HG03025 (cell line): Measurements from ENCODE around the gene PHACTR4.
"Not testable (repeated sequence)": the region's sequence is repeated elsewhere in the genome, so short reads cannot be mapped to it uniquely, and the experiment has no call there.

Experiments
- ATAC-seq: cut with Tn5 transposase; IDR thresholded peaks from one replicate; pipeline ENCODE4 v1.9.1; 2021; ENCODE audit warnings: mild to moderate bottlenecking, moderate library complexity; ENCODE audit not compliant: unreplicated experiment, low FRiP score

PHACTR4 gene

GRCh38 chr1:28518745-28519341 is 149.3 kb downstream of the PHACTR4 start:
- ATAC-seq, result no peak

GRCh38 chr1:28519946-28520725 is 150.6 kb downstream of the PHACTR4 start:
- ATAC-seq, result no peak

GRCh38 chr1:28520796-28521195 is 151.3 kb downstream of the PHACTR4 start:
- not testable (repeated sequence) for ATAC-seq

DNA sequence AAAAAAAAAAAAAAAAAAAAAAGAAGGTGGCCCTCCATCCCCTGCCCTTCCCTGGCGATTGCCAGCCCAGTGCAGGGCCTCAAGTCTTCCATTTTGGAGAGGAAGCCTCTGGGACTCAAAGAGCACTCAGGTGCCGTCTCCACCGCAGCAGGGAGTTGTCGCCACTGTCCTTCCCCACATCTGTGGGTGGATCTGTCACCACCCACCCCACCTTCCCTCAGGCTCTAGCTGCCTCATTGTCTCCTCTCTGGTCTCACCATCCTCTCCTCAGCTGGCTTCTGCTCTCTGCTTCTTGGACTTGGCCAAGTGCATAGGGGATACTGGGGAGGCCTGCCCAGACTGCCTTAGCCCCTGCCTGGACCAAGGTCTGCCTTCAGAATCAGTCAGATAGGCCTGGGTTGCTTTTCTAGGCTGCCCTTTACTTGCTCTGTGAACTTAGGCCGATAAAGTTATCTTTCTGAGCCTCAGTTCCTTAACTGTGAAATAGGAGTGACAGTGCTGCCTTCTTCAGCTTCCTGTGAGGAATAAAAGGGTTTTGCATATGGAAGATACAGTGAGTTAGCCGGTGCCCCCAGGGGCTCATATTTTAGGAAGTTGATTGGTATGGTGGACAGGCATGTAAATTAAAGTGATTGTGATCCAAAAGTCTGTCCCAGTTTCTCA is 152.1 kb downstream of the PHACTR4 start:
- ATAC-seq, result no peak

- ATAC-seq, result not testable (repeated sequence)
Observed at GRCh38 chr1:28522537-28522936, 153.0 kb downstream of the PHACTR4 start.

DNA sequence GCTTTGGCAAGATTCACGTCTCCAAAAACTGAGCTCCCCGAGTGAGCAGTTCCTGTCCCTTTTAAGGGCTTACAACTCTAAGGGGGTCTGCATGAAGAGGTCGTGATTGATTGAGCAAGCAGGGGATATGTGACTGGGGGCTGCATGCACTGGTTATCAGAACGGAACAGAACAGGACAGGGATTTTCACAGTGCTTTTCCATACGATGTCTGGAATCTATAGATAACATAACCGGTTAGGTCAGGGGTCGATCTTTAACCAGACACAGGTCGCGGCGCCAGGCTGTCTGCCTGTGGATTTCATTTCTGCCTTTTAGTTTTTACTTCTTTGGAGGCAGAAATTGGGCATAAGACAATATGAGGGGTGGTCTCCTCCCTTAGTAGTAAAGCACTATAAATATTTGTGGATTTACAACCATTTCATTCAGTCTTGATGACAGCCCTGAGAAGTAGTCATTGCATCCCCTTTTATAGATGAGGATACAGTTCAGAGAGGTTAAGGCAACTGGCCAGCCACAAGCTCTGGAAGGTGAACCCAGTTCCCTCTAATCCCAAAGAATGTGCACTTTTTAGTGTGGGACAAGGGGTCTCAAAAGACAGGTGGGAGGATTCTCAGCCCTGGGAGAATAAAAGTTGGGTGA is 155.6 kb downstream of the PHACTR4 start:
- not testable (repeated sequence) for ATAC-seq

DNA sequence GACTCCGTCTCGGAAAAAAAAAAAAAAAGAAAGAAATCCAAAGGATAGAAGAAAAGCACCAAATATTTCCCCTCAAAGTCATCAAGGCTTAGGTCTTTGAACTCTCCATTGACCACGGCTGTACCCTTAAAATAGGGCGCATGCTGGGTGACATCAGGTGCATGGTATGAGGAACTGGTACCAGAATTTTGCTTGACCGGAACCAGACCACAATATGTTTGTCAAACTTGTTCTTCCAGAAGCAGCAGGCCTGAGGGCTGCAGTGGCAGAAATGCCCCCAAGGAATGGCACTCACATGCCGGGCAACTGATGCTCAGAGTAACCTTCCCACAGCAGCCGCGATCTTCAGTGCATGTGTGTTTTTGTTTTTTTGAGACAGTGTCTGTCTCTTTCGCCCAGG is 157.3 kb downstream of the PHACTR4 start:
- ATAC-seq, result no peak

DNA sequence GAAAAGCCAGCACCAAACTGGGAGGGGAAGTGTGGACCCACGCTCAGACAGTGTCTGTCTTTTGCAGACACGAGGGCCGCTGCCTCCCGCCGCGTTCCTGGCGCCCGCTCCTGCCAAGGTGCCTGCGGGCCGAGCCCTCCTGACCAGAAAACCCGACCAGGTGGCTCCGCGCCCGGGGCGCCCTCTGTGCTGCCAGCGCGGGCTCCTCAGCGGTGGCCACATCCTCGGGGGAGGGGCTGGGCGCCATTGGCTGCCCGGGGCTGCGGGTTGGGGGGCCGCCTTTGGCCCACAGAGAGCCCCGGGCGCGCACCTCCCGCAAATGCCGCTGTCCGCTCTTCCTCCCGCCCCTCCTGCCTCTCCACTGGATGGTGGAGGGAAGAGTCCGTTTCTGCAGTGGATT is 160.9 kb downstream of the PHACTR4 start:
- ATAC-seq, result no peak

DNA sequence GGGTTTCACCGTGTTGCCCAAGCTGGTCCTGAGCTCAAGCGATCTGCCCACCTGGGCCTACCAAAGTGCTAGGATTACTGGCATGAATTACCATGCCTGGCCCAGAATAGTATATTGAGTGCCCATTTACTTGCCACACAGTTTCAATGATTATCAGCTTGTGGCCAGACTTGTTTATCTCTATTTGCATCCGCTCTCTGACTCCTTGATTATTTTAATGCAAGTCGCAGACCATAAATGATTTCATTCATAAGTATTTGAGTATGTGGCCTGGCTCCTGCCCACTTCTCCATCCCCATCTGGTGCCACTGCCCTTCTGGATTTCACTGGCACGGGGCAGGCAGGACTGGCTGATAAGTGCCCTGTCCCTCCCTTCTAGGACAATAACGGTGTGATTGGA is 165.1 kb downstream of the PHACTR4 start:
- ATAC-seq, result no peak

GRCh38 chr1:28535180-28535579 is 165.6 kb downstream of the PHACTR4 start:
- no peak for ATAC-seq

- no peak for ATAC-seq
Observed at GRCh38 chr1:28537457-28538199, 168.1 kb downstream of the PHACTR4 start.

GRCh38 chr1:28538286-28538685 is 168.7 kb downstream of the PHACTR4 start:
- no peak for ATAC-seq

DNA sequence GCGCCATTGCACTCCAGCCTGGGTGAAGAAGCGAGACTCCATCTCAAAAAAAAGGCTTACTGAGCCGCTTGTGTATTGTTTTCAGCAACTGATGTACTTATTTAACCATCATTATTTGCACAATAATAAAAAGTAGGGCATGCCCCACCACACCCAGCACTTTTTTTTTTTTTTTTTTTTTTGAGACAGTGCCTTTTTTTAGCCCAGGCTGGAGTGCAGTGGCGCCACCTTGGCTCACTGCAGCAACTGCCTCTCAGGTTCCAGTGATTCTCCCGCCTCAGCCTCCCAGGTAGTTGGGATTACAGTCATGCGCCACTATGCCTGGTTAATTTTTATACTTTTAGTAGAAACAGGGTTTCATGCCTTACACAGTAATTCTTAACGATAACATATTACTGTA is 171.1 kb downstream of the PHACTR4 start:
- ATAC-seq, result no peak

DNA sequence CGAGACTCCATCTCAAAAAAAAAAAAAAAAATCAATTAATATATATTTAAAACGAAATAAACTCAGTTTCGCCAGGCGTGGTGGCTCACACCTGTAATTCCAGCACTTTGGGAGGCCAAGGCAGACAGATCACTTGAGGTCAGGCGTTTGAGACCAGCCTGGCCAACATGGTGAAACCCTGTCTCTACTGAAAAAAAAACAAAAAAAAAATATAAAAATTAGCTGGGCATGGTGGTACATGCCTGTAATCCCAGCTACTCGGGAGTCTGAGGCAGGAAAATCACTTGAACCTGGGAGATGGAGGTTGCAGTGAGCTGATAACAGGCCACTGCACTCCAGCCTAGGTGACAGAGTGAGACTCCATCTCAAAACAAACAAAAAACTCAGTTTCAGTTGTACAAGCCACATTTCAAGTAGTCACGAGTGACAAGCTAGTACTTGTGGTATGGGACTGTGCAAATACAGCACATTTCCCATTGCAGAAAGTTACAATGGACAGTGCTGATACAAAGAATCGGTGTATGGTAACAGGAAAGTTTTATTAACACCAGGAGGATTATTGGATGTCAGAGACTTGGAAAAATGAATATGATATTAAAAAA is 172.0 kb downstream of the PHACTR4 start:
- not testable (repeated sequence) for ATAC-seq

GRCh38 chr1:28545246-28545628 is 175.7 kb downstream of the PHACTR4 start:
- ATAC-seq, result no peak

- ATAC-seq, result no peak
Observed at GRCh38 chr1:28548318-28548717, 178.8 kb downstream of the PHACTR4 start.
